ENCODE measurements around the gene SYCP2.
A peak's percentile ranks its signal among the peaks of the same experiment; 100 is the strongest.

The SYCP2 gene

GRCh38 chr20:59940129-59940955 lies 6.9 kb upstream of the SYCP2 start, which contains the start of the genes FAM217B and PPP1R3D:
Gene FAM217B (plus strand): TSS chr20:59940389. CDS start chr20:59943944, 3,555 bp downstream.
Gene PPP1R3D (minus strand): TSS chr20:59940305. CDS start chr20:59939931, 374 bp downstream.
- DNase-seq, result peak; percentile 91

GRCh38 chr20:59939879-59940128 lies 6.4 kb upstream of the SYCP2 start:
- DNase-seq, result no peak

- no peak for DNase-seq
Measured at GRCh38 chr20:59939052-59939878, 5.8 kb upstream of the SYCP2 start.

GRCh38 chr20:59938696-59939051 lies 5.2 kb upstream of the SYCP2 start:
- DNase-seq, result no peak

- no peak for DNase-seq
Measured at GRCh38 chr20:59938221-59938620, 4.8 kb upstream of the SYCP2 start.

GRCh38 chr20:59937150-59937549 lies 3.7 kb upstream of the SYCP2 start:
- DNase-seq, result no peak

- no peak for DNase-seq
Measured at GRCh38 chr20:59936409-59936808, 3.0 kb upstream of the SYCP2 start.

GRCh38 chr20:59935457-59936185 lies 2.2 kb upstream of the SYCP2 start:
- no peak for DNase-seq

- DNase-seq, result peak; percentile 75
Measured at GRCh38 chr20:59933849-59934585, 580 bp upstream of the SYCP2 start.

GRCh38 chr20:59932616-59933295 lies 681 bp downstream of the SYCP2 start:
- no peak for DNase-seq

GRCh38 chr20:59931511-59932312 lies 1.7 kb downstream of the SYCP2 start:
- no peak for DNase-seq

GRCh38 chr20:59925899-59926298 lies 7.5 kb downstream of the SYCP2 start:
- no peak for DNase-seq

GRCh38 chr20:59925359-59925758 lies 8.1 kb downstream of the SYCP2 start:
- DNase-seq, result no peak

GRCh38 chr20:59923514-59923913 lies 9.9 kb downstream of the SYCP2 start:
- DNase-seq, result no peak

GRCh38 chr20:59920944-59921343 lies 12.5 kb downstream of the SYCP2 start:
- DNase-seq, result no peak

- DNase-seq, result no peak
Measured at GRCh38 chr20:59912609-59913008, 20.8 kb downstream of the SYCP2 start.

GRCh38 chr20:59911041-59911440 lies 22.4 kb downstream of the SYCP2 start:
- DNase-seq, result no peak

GRCh38 chr20:59908855-59909254 lies 24.6 kb downstream of the SYCP2 start:
- DNase-seq, result no peak

GRCh38 chr20:59903621-59904020 lies 29.8 kb downstream of the SYCP2 start:
- DNase-seq, result no peak

GRCh38 chr20:59902470-59902869 lies 31.0 kb downstream of the SYCP2 start:
- DNase-seq, result no peak

- DNase-seq, result no peak
Measured at GRCh38 chr20:59895908-59896307, 37.5 kb downstream of the SYCP2 start.
